Progenitor cell of endocrine pancreas (in vitro differentiated cells): Measurements from ENCODE around the gene RAPGEF4. TPM values are rescaled to one million over a fixed set of nuclear protein-coding genes. Genes with fewer than 3 reads are reported as not detected.

ENCODE experiments used
- DNase-seq: peaks from one replicate; pipeline ENCODE4 v3.0.0; 2021; ENCODE audit warnings: low spot score; ENCODE audit not compliant: unreplicated experiment
- H3K27ac Mint-ChIP-seq: 2 replicates; pipeline ENCODE4 v1.8.0; 2021; ENCODE audit warnings: mild to moderate bottlenecking, moderate library complexity, mixed read lengths
- H3K27me3 Mint-ChIP-seq: 2 replicates; pipeline ENCODE4 v1.8.0; 2021; ENCODE audit warnings: mixed read lengths
- H3K36me3 Mint-ChIP-seq: 2 replicates; pipeline ENCODE4 v1.8.0; 2022; ENCODE audit warnings: mixed read lengths; ENCODE audit not compliant: insufficient read depth
- H3K4me1 Mint-ChIP-seq: 2 replicates; pipeline ENCODE4 v1.8.0; 2021; ENCODE audit warnings: low read depth, mixed read lengths
- H3K4me3 Mint-ChIP-seq: 2 replicates; pipeline ENCODE4 v1.8.0; 2021; ENCODE audit warnings: low read depth, mild to moderate bottlenecking, moderate library complexity, mixed read lengths
- H3K9me3 Mint-ChIP-seq: 2 replicates; pipeline ENCODE4 v1.8.0; 2021; ENCODE audit warnings: low read depth, mixed read lengths
- total RNA-seq: library from RNA; stranded (reverse); gene quantifications from 2 replicates; pipeline ENCODE4 v1.2.1, GENCODE V29; 2021
- TF ChIP-seq, protein P1 (sequence below): fragments of 200-600 bp; sonication (generic); IDR thresholded peaks from one replicate; pipeline ENCODE4 v1.5.0; 2021; ENCODE audit warnings: antibody characterized with exemption, mild to moderate bottlenecking; ENCODE audit not compliant: unreplicated experiment

The RAPGEF4 gene
- total RNA-seq, 1 donor from 2014 or later, result 8.6 TPM

DNA sequence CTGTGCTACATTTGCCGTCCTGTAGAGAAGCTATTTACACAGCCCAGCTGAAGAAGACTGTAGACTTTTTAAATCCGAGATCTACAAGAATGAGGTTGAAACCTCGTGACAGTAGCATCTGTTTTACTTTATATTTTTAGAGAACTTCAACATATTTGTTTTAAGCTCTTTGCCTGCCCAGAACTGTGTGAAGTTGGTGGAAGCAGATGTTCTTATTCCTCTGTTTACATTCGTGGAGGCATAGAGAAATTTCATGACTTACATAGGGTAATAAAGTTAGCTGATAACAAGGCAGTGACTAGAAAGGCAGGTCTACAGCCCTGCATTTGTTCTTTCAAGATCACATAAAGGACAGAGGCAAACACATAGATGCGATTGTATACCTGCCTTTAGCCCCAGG is 293.0 kb downstream of the RAPGEF4 start:
- Mint-ChIP-seq H3K36me3 (peaks cover 4% of the 10 kb centered on the region), H3K27ac (no peak overlapping the region), H3K4me3 (no peak overlapping the region), H3K27me3 (no peaks in the 10 kb centered on the region), H3K9me3 (no peaks in the 10 kb centered on the region), H3K4me1 (peaks cover 4% of the 10 kb centered on the region)
- DNase-seq, result no peak
- TF ChIP-seq, protein P1, sequence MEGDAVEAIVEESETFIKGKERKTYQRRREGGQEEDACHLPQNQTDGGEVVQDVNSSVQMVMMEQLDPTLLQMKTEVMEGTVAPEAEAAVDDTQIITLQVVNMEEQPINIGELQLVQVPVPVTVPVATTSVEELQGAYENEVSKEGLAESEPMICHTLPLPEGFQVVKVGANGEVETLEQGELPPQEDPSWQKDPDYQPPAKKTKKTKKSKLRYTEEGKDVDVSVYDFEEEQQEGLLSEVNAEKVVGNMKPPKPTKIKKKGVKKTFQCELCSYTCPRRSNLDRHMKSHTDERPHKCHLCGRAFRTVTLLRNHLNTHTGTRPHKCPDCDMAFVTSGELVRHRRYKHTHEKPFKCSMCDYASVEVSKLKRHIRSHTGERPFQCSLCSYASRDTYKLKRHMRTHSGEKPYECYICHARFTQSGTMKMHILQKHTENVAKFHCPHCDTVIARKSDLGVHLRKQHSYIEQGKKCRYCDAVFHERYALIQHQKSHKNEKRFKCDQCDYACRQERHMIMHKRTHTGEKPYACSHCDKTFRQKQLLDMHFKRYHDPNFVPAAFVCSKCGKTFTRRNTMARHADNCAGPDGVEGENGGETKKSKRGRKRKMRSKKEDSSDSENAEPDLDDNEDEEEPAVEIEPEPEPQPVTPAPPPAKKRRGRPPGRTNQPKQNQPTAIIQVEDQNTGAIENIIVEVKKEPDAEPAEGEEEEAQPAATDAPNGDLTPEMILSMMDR, result no peak

DNA sequence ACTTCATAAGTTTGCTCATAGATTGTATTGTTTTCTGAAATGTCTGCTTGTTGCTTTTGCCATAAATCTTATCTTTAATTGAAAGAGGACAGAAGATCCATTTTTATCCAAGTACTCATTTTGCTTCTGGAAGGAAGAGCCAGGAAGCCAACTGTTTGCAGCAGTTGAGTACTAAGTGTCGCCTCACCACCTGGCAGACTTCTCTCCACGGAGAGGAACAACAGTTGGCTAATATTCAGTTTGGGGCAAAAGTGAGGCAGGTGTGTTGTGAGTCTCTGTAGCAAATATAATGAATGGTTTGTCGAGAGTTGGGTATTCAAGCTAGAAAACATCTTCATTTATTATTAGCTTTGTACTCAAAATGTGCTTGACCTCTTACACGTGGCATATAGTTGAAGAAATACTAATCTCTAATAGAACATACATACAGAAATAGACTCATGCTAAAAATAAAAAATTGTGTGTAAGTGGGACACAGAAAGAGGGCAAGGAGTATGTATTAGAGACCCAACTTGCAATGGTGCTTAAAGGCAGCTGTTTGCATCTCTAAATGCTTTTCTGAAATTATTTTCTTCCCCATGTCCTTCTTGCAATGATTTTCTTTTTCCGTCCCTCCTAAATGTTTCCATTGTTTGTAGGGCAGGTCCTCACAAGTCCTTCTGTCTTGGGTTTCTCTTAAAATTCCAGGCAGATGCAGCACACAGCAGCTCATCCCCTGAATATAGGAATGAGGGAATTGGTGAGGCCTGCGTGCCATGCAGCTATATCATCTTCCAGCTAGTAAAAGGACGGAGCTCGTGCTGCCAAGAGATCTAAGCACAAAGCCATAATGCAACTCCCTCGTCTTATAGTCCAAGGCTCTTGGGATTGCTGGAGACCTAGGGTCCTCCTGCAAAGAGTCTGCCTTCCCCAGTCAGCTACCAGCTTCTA is 295.2 kb downstream of the RAPGEF4 start:
- Mint-ChIP-seq H3K4me1 (peaks cover 4% of the 10 kb centered on the region), H3K9me3 (no peaks in the 10 kb centered on the region), H3K4me3 (no peak overlapping the region), H3K27ac (no peak overlapping the region), H3K36me3 (peaks cover 1% of the 10 kb centered on the region), H3K27me3 (no peaks in the 10 kb centered on the region)
- DNase-seq, result no peak
- TF ChIP-seq, protein P1, result no peak

DNA sequence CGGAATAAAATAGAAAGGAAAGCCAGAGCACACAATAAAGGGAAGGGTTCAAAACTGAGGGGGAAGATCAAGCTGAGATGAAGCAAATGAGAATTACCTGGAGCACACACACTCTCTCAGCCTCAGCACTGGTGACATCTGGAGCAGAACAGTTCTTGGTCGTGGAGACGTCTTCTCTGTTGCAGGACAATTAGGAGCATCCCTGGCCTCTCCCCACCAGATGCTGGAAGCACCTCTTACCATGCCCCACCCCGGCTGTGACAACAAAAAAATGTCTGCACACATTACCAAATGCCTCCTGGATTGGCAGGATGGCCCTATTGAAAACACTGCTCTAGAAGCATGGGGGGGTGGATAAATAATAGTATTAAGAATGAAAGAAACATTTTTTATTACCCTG is 296.4 kb downstream of the RAPGEF4 start:
- TF ChIP-seq, protein P1, result no peak
- no peaks in the 10 kb centered on the region for H3K9me3 Mint-ChIP-seq
- no peak overlapping the region for H3K27ac Mint-ChIP-seq
- H3K27me3 Mint-ChIP-seq, result no peaks in the 10 kb centered on the region
- peaks cover 4% of the 10 kb centered on the region for H3K4me1 Mint-ChIP-seq
- peaks cover 1% of the 10 kb centered on the region for H3K36me3 Mint-ChIP-seq
- DNase-seq, result no peak
- H3K4me3 Mint-ChIP-seq, result no peak overlapping the region

DNA sequence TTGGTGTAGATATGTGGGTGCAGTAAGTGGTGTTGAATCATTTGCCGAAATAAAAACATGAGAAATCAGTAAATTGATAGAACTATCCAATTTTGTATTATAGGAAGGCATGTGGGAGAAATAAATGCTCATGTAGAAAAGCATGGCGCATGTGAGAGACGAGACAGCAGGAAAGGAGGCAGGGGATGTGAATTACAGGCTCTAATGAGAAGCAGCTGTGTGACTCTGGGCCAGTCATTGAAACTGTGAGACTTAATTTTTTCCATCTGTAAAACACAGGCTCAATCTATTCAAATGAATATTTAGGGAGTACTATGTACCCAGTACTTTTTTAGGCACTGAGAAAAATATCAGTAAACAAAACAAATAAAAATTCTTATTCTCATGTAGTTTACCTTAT is 297.4 kb downstream of the RAPGEF4 start:
- no peaks in the 10 kb centered on the region for H3K9me3 Mint-ChIP-seq

DNA sequence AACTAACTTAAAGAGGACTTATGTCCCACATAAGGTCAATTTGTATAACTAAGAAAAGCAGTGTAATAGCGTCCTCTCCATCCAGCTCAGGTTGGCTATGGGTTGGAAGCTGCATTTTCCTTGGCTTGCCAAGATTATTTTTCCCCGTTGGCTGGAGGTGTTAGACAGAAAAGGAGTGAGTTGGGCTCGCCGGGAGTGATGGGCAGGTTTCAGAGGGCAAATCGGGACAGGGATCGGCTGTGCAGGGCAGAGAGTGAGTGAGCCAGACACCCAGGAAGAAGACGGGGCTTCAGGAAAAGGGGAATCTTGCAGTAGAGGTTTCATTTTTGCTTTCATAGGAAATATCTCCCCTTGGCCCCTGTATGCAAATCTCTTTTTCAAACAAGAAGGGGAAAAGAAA is 298.5 kb downstream of the RAPGEF4 start:
- Mint-ChIP-seq H3K27ac (no peak overlapping the region), H3K4me1 (peaks cover 13% of the 10 kb centered on the region), H3K36me3 (peaks cover 1% of the 10 kb centered on the region), H3K9me3 (no peaks in the 10 kb centered on the region), H3K4me3 (no peak overlapping the region), H3K27me3 (no peaks in the 10 kb centered on the region)
- TF ChIP-seq, protein P1, result no peak
- no peak for DNase-seq

More for the DNA sequence above, 297.4 kb downstream of the RAPGEF4 start:
- peaks cover 1% of the 10 kb centered on the region for H3K36me3 Mint-ChIP-seq
- H3K27ac Mint-ChIP-seq, result no peak overlapping the region
- H3K4me3 Mint-ChIP-seq, result no peak overlapping the region
- no peaks in the 10 kb centered on the region for H3K27me3 Mint-ChIP-seq
- DNase-seq, result no peak
- TF ChIP-seq, protein P1, result no peak
- H3K4me1 Mint-ChIP-seq, result peaks cover 11% of the 10 kb centered on the region
